KMS-11 (cell line): ENCODE data around the gene GSK3B.

Experiments used
- H2AFZ ChIP-seq: fragments of 200-600 bp; sonication (generic); 2 replicates; pipeline ENCODE4 v1.6.1; 2016; ENCODE audit warnings: antibody characterized with exemption, mixed run types, low read depth
- H3K27ac ChIP-seq: fragments of 200-600 bp; sonication (generic); 2 replicates; pipeline ENCODE4 v1.6.1; 2016; ENCODE audit warnings: mild to moderate bottlenecking, mixed run types
- H3K27me3 ChIP-seq: fragments of 200-600 bp; sonication (generic); 2 replicates; pipeline ENCODE4 v1.6.1; 2017; ENCODE audit warnings: mild to moderate bottlenecking, low read depth, mixed run types, moderate library complexity; ENCODE audit not compliant: insufficient read depth
- H3K36me3 ChIP-seq: fragments of 200-600 bp; sonication (generic); 2 replicates; pipeline ENCODE4 v1.6.1; 2017; ENCODE audit warnings: mild to moderate bottlenecking, mixed run types; ENCODE audit not compliant: insufficient read depth
- H3K4me1 ChIP-seq: fragments of 200-600 bp; sonication (generic); 2 replicates; pipeline ENCODE4 v1.6.1; 2016; ENCODE audit warnings: mild to moderate bottlenecking, low read depth, mixed run types; ENCODE audit not compliant: poor library complexity, severe bottlenecking
- H3K4me2 ChIP-seq: fragments of 200-600 bp; sonication (generic); 2 replicates; pipeline ENCODE4 v1.7.0; 2016; ENCODE audit warnings: mild to moderate bottlenecking, mixed run types
- H3K4me3 ChIP-seq: fragments of 200-600 bp; sonication (generic); IDR thresholded peaks from 2 replicates; pipeline ENCODE4 v1.6.1; 2017; ENCODE audit warnings: low read depth, low read length, mixed read lengths; ENCODE audit not compliant: insufficient read depth
- H3K79me2 ChIP-seq: fragments of 200-600 bp; sonication (generic); 2 replicates; pipeline ENCODE4 v1.6.1; 2016; ENCODE audit warnings: low read depth, mixed run types; ENCODE audit not compliant: insufficient read depth
- H3K9ac ChIP-seq: fragments of 200-600 bp; sonication (generic); 2 replicates; pipeline ENCODE4 v1.6.1; 2016; ENCODE audit warnings: mild to moderate bottlenecking, mixed run types
- H4K20me1 ChIP-seq: fragments of 200-600 bp; sonication (generic); 2 replicates; pipeline ENCODE4 v1.6.1; 2016; ENCODE audit warnings: mild to moderate bottlenecking, mixed run types; ENCODE audit not compliant: insufficient read depth
- TF ChIP-seq, protein P1 (sequence below): fragments of 200-600 bp; sonication (generic); conservative IDR thresholded peaks from 2 replicates; pipeline ENCODE4 v1.6.1; 2017; ENCODE audit warnings: low read depth, mild to moderate bottlenecking, antibody characterized with exemption, low read length, moderate library complexity, mixed read lengths

Gene GSK3B

DNA sequence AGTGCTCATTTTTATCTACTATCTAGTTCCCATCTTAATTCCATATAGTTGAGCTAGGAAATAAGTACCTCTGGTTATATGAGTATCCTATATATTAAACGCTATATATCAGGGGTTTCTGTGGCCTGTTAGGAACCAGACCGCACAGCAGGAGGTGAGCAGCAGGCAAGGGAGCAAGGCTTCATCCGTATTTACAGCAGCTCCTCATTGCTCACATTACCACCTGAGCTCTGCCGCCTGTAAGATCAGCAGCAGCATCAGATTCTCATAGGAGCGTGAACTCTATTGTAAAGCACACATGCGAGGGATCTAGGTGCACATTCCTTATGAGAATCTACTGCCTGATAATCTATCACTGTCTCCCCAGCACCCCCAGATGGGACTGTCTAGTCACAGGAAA lies 23.0 kb downstream of the GSK3B start:
- Histone ChIP-seq H4K20me1 (peaks cover 5% of the 10 kb centered on the region), H3K4me1 (peaks cover 25% of the 10 kb centered on the region), H3K4me3 (no peak overlapping the region), H3K4me2 (no peak overlapping the region), H3K9ac (no peak overlapping the region), H3K27me3 (no peaks in the 10 kb centered on the region), H2AFZ (no peak overlapping the region), H3K79me2 (peaks cover 94% of the 10 kb centered on the region), H3K27ac (no peak overlapping the region), H3K36me3 (no peaks in the 10 kb centered on the region)
- TF ChIP-seq, protein P1, sequence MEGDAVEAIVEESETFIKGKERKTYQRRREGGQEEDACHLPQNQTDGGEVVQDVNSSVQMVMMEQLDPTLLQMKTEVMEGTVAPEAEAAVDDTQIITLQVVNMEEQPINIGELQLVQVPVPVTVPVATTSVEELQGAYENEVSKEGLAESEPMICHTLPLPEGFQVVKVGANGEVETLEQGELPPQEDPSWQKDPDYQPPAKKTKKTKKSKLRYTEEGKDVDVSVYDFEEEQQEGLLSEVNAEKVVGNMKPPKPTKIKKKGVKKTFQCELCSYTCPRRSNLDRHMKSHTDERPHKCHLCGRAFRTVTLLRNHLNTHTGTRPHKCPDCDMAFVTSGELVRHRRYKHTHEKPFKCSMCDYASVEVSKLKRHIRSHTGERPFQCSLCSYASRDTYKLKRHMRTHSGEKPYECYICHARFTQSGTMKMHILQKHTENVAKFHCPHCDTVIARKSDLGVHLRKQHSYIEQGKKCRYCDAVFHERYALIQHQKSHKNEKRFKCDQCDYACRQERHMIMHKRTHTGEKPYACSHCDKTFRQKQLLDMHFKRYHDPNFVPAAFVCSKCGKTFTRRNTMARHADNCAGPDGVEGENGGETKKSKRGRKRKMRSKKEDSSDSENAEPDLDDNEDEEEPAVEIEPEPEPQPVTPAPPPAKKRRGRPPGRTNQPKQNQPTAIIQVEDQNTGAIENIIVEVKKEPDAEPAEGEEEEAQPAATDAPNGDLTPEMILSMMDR: no peak

DNA sequence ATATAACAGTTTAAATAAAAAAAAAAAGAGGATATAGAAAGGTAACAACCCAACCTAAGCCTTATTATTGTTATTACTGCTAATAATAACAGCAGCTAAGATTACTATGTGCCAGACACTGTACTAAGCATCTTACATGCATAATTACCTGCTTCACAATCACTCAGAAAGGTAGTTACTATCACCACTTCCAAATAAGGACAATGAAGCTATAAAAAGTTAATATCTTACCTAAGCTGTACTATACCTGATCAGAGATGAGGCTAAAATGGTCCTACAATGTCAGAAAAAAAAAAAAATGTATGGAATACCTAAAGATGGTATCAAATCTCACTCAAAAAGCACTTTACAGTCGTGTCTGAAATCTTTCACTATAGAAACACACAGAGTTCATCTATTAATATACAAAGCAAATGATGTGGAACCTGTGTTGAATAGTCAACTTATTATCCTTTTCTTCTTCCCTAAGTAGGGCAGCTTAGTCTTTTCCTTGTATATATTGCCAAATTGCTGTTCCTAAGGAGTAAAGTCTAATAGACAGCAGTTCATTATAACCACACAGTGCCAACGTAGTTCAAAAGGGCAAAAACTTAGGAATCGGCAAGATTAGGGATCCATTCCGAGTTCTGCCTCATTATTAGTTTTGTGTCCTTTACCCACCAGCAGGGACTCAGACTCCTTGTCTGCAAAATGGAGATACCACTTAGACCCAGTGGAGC lies 23.8 kb downstream of the GSK3B start:
- H3K36me3 ChIP-seq: no peaks in the 10 kb centered on the region
- no peaks in the 10 kb centered on the region for H3K27me3 ChIP-seq
- H2AFZ ChIP-seq: no peak overlapping the region
- no peak overlapping the region for H3K4me3 ChIP-seq
- no peak overlapping the region for H3K27ac ChIP-seq
- peaks cover 25% of the 10 kb centered on the region for H3K4me1 ChIP-seq
- peaks cover 94% of the 10 kb centered on the region for H3K79me2 ChIP-seq
- no peak overlapping the region for H3K9ac ChIP-seq
- H4K20me1 ChIP-seq: peaks cover 5% of the 10 kb centered on the region
- TF ChIP-seq, protein P1: no peak
- H3K4me2 ChIP-seq: no peak overlapping the region

DNA sequence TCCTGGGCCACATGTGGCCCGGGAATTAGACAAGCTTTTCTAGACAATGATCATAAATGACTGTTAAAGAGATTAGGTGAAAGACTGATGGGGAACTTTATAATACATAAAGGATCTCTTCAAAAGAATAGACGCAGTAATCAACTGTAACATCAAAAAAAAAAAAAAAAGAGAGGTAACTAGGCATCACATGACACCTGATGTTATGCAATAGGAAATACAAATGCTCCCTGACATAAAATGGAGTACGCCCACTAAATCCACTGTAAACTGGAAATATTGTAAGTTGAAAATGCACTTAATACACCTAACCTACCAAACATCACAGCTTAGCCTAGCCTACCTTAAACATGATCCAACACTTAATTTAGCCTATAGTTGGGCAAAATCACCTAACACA lies 27.2 kb downstream of the GSK3B start:
- Histone ChIP-seq H4K20me1 (peaks cover 16% of the 10 kb centered on the region), H2AFZ (no peak overlapping the region), H3K27ac (no peak overlapping the region), H3K4me2 (no peak overlapping the region), H3K4me1 (no peaks in the 10 kb centered on the region), H3K27me3 (no peaks in the 10 kb centered on the region), H3K36me3 (no peaks in the 10 kb centered on the region), H3K79me2 (peaks cover 94% of the 10 kb centered on the region), H3K4me3 (no peak overlapping the region), H3K9ac (no peak overlapping the region)
- TF ChIP-seq, protein P1: no peak

DNA sequence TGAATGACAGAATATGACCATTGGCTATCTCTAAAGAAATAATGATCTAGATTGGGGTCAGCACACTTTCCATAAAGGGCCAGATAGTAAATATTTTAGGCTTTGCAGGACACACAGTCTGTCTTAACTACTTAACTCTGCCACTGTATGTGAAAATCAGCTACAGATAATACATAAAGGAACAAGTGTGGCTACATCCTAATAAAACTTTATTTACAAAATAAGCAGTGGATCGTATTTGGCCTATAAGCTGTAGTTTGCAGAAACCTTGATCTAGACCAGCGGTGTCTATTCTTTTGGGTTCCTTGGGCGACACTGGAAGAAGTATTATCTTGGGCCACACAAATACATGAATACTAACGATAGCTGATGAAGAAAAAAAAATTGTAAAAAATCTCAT lies 27.6 kb downstream of the GSK3B start:
- Histone ChIP-seq H3K27ac (no peak overlapping the region), H3K4me3 (no peak overlapping the region), H2AFZ (no peak overlapping the region), H3K36me3 (no peaks in the 10 kb centered on the region), H3K9ac (no peak overlapping the region), H3K27me3 (no peaks in the 10 kb centered on the region), H4K20me1 (peaks cover 16% of the 10 kb centered on the region), H3K4me1 (no peaks in the 10 kb centered on the region), H3K79me2 (peaks cover 94% of the 10 kb centered on the region), H3K4me2 (no peak overlapping the region)
- TF ChIP-seq, protein P1: no peak
